Medulla oblongata (tissue), 1 donor: ENCODE measurements around the gene HES6.

Experiments used
- DNase-seq: peaks from one replicate; pipeline ENCODE4 v3.0.0-alpha.2; 2015; ENCODE audit errors: extremely low spot score

Gene HES6

DNA sequence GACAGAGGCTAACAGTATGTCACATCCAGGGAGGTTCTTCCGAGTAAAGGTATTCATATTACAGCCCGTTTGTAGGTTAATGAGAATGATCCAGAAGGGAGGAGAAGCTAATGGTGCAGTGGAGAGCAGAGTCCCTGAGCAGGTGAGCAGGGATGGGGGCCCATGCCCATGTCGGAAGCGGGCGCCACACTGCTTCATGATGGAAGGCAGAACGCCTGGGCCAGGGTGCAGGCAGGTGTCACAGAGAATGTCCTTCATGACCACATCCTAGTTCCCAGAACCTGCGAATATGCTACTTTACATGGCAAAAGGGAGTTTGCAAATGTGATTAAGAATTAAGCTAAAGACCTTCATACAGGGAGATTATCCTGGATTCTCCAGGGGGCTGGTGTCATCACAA is 4.0 kb downstream of the HES6 start:
- DNase-seq: no peak

GRCh38 chr2:238235331-238235732 is 4.5 kb downstream of the HES6 start:
- DNase-seq: no peak

GRCh38 chr2:238233625-238234024 is 6.2 kb downstream of the HES6 start:
- no peak for DNase-seq

DNA sequence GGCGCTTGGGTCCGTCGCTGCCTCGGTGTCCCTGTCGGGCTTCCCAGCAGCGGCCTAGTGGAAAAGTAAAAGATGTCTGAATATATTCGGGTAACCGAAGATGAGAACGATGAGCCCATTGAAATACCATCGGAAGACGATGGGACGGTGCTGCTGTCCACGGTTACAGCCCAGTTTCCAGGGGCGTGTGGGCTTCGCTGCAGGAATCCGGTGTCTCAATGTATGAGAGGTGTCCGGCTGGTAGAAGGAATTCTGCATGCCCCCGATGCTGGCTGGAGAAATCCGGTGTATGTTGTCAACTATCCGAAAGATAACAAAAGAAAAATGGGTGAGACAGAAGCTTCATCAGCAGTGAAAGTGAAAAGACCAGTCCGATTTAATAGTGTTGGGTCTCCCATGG is 8.0 kb downstream of the HES6 start:
- DNase-seq: no peak

GRCh38 chr2:238231251-238231793 is 8.5 kb downstream of the HES6 start:
- DNase-seq: peak; percentile 81

- DNase-seq: no peak
Measured at GRCh38 chr2:238230699-238231098, 9.1 kb downstream of the HES6 start.

DNA sequence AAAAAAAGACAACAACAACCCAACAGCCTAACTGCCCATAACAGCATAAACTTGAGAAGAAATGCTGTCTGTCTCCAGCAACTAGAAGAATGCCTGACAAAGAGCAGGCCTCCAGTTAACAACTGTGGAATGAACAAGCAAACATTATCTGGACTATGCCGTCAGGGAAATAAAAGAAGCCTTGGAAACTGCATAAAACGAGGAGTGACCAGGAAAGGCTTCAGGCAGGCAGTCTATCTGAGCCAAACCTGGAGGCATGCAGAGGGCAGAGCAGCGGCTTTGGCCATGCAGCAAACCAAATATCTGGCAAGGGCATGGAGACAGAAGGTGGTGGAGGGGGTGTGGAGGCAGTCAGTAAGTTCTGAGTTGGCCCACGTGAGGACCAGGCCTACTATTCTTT is 11.1 kb downstream of the HES6 start:
- no peak for DNase-seq

DNA sequence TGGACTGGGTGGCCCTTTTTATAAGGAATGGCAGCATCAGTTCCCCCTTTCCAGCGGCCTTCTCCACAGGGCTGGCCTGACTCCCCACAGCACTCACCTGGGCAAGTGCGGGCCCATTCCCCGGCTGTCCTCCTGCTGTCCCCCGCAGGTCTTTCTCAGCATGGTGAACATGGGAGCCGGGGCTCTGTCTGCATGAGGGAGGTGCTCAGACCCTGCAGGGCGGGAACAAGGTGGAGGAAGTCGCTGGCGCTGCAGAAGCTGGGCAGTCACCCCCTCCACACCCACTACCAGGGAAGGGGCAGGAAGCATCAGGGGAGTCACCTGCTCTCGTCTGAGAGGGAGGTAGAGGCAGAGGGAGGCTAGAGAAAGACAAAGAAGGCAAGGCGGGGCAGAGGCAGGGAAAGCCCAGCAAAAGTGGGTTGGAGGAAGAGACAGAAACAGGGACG is 12.2 kb downstream of the HES6 start:
- DNase-seq: no peak

- no peak for DNase-seq
Measured at GRCh38 chr2:238226698-238227586, 12.9 kb downstream of the HES6 start.

DNA sequence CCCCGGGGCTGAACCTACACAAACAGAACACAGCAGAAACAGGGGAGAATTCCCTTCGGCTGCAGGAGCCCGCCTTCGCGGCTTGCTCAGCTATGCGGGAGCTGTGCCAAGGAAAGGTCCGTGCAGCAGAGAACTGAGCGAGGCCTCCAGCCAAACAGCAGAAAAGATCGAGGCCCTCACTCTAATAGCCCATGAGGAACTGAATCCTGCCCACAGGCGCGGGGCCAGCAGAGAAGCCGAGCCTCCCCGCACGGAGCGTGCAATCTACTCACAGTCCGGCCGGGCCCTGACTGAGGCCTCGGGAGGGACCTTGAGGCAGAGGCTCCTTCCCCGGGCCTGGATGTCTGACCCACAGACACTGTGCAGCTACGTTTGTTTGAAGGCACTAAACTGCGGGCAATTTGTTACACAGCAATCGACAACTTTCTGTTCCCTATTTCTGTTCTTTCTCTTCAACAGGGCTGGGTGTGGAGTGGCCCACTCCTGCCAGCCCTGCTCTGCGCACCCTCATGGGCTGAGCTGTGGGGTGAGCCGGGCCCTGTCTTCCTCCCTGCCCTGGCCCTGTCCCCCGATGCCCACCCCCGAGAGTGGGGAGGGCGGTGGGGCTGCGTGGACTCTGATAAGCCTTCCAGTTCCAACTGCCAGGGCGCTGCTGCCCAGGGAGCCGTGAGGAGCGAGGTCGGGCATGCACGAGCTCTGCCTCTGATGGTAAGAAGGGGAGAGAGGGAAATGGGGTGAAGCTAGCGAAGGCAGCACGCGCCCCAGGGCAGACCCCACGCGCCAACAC is 13.7 kb downstream of the HES6 start:
- DNase-seq: no peak

- no peak for DNase-seq
Measured at GRCh38 chr2:238225121-238225520, 14.7 kb downstream of the HES6 start.

GRCh38 chr2:238224356-238225035 is 15.3 kb downstream of the HES6 start:
- DNase-seq: no peak

- peak; percentile 91 for DNase-seq
Measured at GRCh38 chr2:238220892-238221521, 18.8 kb downstream of the HES6 start.

- DNase-seq: no peak
Measured at GRCh38 chr2:238220274-238220891, 19.5 kb downstream of the HES6 start.

DNA sequence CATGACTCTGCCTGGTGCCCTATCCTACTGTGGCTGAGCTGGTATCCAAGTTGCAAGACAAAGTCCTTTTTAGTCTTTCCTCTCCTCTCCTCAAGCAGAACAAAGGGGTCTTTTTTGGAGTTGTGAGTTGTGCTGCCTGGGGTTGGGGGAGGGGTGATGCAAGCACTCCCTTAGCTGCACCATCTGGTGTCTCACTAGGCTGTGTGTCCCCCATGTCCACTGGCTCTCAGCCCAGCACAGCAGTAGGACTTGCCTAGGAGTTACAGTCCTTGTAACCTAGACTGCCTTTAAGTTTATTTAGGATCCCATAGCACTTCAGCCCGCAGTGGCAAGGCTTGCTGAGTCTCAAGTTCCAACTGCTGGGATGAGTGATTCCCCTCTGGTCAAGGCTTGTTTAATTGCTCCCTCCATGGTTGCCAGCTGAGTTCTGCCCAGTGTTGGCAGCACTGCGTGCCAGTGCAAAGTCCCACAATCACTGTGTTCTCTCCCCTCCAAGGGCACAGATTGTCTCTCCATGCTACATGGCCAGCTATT is 23.1 kb downstream of the HES6 start:
- DNase-seq: peak; percentile 95

DNA sequence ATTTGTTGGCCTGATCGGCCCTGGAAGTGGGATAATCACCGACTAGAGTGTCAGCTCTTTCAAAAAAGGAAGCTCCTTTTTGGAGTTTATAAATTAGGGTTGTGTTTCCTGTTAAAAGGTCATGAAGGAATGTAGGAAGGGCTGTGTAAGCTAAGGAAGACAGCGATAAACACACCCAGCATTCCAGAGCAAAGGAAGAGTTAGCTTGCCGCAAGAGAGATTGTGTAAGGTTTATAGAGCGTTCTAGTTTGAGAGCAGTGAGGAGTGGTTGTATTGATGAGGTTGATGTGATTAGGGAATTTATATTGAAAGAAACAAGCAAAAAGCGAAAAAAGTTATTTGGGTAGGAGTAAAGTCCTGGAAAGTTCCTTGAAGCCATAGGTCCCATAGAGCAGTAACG is 32.8 kb downstream of the HES6 start:
- DNase-seq: no peak

DNA sequence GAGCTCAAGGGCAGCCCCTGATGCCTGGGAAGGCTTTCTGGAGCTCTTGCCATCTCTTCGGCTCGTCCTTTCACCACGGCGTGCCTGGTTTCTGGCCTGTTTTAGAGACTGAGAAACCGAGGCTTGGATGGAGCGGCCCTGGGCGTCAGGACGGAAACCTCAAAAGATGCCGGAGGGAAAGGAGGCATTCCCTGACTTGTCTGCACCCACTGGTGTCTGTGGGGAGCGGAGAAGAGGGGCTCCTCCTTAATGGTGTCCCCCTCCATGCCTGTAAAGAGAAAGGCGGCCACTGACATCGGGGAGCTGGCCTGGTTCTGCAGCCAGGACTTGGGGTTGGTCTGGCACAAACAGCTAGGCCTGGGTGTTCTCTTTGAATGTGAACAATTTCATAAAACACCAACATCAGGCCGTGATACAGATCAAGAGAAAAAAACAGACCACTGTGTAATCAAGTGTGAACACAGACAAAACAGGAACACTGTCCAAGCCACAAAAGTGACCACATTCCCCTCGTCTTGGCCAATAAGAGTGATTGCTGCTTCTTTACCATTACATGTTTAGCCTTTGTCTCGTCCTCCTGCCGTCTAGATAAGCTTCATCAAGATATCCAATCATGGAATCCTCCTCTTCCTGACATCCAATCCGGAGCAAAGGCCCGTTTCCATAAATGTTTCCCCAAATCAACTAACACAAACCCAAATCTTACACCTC is 35.7 kb downstream of the HES6 start:
- DNase-seq: no peak

DNA sequence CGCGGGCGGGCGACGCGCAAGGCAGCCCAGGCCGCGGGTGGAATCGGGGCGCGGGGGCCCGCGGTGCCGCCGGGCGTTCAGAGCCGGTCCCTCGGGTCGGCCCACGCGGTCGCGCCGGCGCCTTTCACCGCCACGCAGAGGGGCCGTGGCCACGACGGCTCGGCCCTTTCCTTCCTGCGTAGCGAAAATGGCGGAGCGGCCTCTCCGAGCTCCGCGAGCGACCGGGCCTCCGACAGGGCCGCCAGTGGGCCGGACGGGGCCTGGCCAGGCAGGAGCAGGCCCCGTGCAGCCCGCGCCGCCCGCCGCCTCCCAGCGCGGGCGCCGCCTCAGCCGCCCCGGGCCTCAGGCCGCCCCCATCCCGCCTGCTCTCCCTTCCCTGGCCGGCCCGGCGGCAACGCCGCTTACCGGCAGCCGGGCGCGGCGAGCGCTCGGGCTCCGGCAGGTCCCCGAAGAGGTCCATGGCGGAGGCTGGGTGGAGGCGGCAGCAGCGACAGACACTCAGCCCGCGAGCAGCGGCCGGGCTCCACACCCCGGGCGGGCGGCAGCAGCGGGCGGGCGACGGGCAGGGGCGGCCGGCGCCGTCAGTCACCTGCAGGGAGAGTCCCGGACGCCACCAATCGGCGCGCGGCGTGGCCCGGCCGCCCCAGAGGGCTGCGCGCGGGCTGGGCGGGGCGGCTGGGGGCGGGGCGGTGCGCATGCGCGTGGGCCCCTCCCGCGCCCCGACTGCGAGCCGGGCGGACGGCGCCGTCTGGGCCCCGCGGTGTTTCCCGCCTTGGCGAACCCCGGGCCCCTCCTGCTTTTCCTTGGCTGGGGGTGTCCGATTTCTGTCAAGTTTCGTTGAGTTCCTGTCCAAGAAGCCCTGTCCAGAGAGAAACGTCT is 36.5 kb downstream of the HES6 start, which contains the start of gene ILKAP:
TSS of gene ILKAP (minus strand) at position 602 of the 879 bp plus-strand sequence. CDS start at position 460, 142 bp downstream.
- peak; percentile 89 for DNase-seq
